GM12875 (cell line): ENCODE measurements around the gene PLEK.

ENCODE experiments used
- H3K4me3 ChIP-seq: one replicate; pipeline ENCODE4 v1.5.1; 2011; ENCODE audit warnings: low read depth, low read length, control low read depth
- CTCF ChIP-seq: IDR thresholded peaks from 2 replicates; pipeline ENCODE4 v1.5.1; 2011; ENCODE audit warnings: low read depth, mild to moderate bottlenecking, control low read depth, inconsistent platforms, low read length, moderate library complexity, borderline replicate concordance; ENCODE audit not compliant: insufficient read depth

The PLEK gene

DNA sequence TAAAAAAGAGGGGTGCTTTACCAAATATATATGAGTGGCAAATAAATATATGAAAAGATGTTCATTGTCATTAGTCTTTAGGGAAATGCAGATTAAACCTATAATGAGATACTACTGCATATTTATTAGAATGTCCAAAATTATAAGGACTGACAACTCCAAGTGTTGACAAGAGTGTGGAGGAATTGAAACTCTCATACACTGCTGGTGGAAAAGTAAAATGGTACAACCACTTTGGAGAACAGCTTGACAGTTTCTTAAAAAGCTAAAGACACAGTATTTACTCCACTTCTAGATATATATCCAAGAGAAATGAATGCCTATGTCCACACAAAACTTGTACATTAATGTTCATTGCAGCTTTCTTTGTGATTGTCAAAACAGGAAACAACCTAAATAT, 50.4 kb downstream of the PLEK start:
- no peak overlapping the region for H3K4me3 ChIP-seq
- no peak for TF ChIP-seq CTCF

GRCh38 chr2:68416081-68416675, 51.1 kb downstream of the PLEK start:
- H3K4me3 ChIP-seq, result no peak overlapping the region
- TF ChIP-seq CTCF, result no peak

- H3K4me3 ChIP-seq, result no peak overlapping the region
- TF ChIP-seq CTCF, result no peak
Observed at GRCh38 chr2:68417926-68418325, 52.8 kb downstream of the PLEK start.

DNA sequence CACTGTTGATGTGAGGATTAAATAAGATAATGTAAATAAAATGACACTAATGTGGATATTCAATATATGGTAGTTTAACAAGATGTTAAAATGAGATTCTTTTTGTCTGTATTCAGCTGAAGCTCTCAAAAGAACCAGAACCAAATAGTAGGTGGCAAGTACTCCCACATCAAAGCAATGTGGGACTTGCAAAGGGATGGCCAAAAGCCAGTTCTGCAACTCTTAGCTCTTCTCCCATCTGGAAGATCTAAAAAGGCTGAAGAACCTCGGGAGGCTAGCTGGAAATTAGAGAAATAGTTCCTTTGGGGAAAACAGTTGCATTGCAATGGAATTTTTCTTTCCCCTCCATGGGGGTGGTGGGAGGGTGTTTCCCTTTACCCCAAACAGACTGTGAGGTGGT, 53.3 kb downstream of the PLEK start:
- no peak for TF ChIP-seq CTCF
- H3K4me3 ChIP-seq, result no peak overlapping the region

DNA sequence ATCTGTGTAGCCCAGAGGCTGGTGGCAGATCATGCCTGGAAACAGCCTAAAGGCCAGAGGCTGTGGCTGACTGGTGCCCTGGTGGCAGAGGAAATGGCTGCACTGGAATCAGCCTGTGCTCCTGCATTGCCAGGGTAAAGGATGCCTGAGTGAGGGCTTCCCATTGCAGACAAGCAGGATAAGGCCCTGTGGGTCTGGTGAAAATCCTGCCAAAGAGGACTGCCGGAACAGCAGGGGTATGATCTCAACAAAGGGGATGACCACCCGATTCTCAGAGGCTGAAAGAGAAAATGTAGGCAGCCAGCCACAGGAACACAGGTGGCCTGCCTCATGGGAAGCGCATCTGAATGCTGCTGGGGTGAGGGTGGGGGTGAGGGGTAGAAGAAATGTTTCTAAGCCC, 53.8 kb downstream of the PLEK start:
- TF ChIP-seq CTCF, result peak; percentile 38; the same call in 1 of the 2 replicates
- H3K4me3 ChIP-seq, result no peak overlapping the region

- no peak overlapping the region for H3K4me3 ChIP-seq
- TF ChIP-seq CTCF, result no peak
Observed at GRCh38 chr2:68420254-68420910, 55.3 kb downstream of the PLEK start.

- peak overlapping the region; percentile 4 for H3K4me3 ChIP-seq
- TF ChIP-seq CTCF, result no peak
Observed at GRCh38 chr2:68423966-68424650, 59.0 kb downstream of the PLEK start.
